H54 (cell line): ENCODE data around the gene RAB30.
"Not testable (repeated sequence)": the region's sequence is repeated elsewhere in the genome, so short reads cannot be mapped to it uniquely, and the experiment has no call there.

Source experiments
- DNase-seq: peaks from one replicate; pipeline ENCODE4 v3.0.0; 2011; ENCODE audit warnings: low spot score, mixed read lengths; ENCODE audit not compliant: insufficient read length
- FAIRE-seq: peaks from 3 replicates; lab custom pipeline; 2011; peaks lifted over from hg19 to GRCh38; lab: Jason Lieb, UNC
- POLR2A ChIP-seq: IDR thresholded peaks from 2 replicates; pipeline ENCODE4 v1.6.1; 2011; ENCODE audit warnings: low read depth, mild to moderate bottlenecking, low read length

The RAB30 gene

GRCh38 chr11:83021780-83022125 is 49.9 kb downstream of the RAB30 start:
- FAIRE-seq (no peak), DNase-seq (no peak)
- no peak for TF ChIP-seq POLR2A

GRCh38 chr11:83020942-83021779 is 50.5 kb downstream of the RAB30 start:
- no peak for DNase-seq
- FAIRE-seq: no peak
- TF ChIP-seq POLR2A: no peak

- no peak for TF ChIP-seq POLR2A
- FAIRE-seq (no peak), DNase-seq (no peak)
These were observed 51.7 kb downstream of the RAB30 start for GRCh38 chr11:83019888-83020579.

GRCh38 chr11:83014951-83015350 is 56.7 kb downstream of the RAB30 start:
- no peak for TF ChIP-seq POLR2A
- FAIRE-seq: no peak

GRCh38 chr11:83012168-83013067 is 59.3 kb downstream of the RAB30 start:
- no peak for FAIRE-seq
- no peak for TF ChIP-seq POLR2A
- no peak for DNase-seq

More at GRCh38 chr11:83014951-83015350, 56.7 kb downstream of the RAB30 start:
- DNase-seq: no peak

- FAIRE-seq (no peak), DNase-seq (no peak)
- no peak for TF ChIP-seq POLR2A
These were observed 60.1 kb downstream of the RAB30 start for GRCh38 chr11:83011333-83012167.

- TF ChIP-seq POLR2A: no peak
- no peak for DNase-seq
- no peak for FAIRE-seq
These were observed 61.7 kb downstream of the RAB30 start for GRCh38 chr11:83009999-83010398.

GRCh38 chr11:83009136-83009535 is 62.6 kb downstream of the RAB30 start:
- DNase-seq, FAIRE-seq: not testable (repeated sequence)

GRCh38 chr11:83008581-83008923 is 63.1 kb downstream of the RAB30 start:
- TF ChIP-seq POLR2A: no peak
- DNase-seq (peak; percentile 44), FAIRE-seq (peak; percentile 15)

- DNase-seq: no peak
- FAIRE-seq: no peak
- no peak for TF ChIP-seq POLR2A
These were observed 63.7 kb downstream of the RAB30 start for GRCh38 chr11:83007909-83008580.

GRCh38 chr11:83007477-83007876 is 64.2 kb downstream of the RAB30 start:
- FAIRE-seq: no peak

GRCh38 chr11:83006877-83007330 is 64.8 kb downstream of the RAB30 start:
- no peak for TF ChIP-seq POLR2A
- DNase-seq (no peak), FAIRE-seq (peak; percentile 11)

More at GRCh38 chr11:83007477-83007876, 64.2 kb downstream of the RAB30 start:
- no peak for DNase-seq
- TF ChIP-seq POLR2A: no peak
